WTC11 (cell line): ENCODE results near the gene WDR83.

Experiments
- AFF4 ChIP-seq: sonication (generic); formaldehyde crosslinking; IDR thresholded peaks from 2 replicates; pipeline ENCODE4 v1.8.1; 2023; ENCODE audit warnings: mild to moderate bottlenecking, missing genetic modification reagents, borderline replicate concordance
- ATF1 ChIP-seq: sonication (generic); formaldehyde crosslinking; IDR thresholded peaks from 2 replicates; pipeline ENCODE4 v1.8.1; 2023; ENCODE audit warnings: mild to moderate bottlenecking, moderate library complexity, missing genetic modification reagents
- CDX4 ChIP-seq: fragments of 250-450 bp; sonication (Bioruptor Pico); IDR thresholded peaks from 2 replicates; pipeline ENCODE4 v1.9.0; 2021; ENCODE audit warnings: moderate library complexity, mild to moderate bottlenecking, inconsistent platforms, borderline replicate concordance
- CTCF ChIP-seq: fragments of 200-600 bp; IDR thresholded peaks from 2 replicates; pipeline ENCODE4 v1.8.0; 2022; ENCODE audit warnings: antibody characterized with exemption
- FOXJ3 ChIP-seq: sonication (generic); formaldehyde crosslinking; IDR thresholded peaks from 2 replicates; pipeline ENCODE4 v1.9.0; 2021; ENCODE audit warnings: missing genetic modification reagents, mild to moderate bottlenecking, borderline replicate concordance
- FOXP4 ChIP-seq: sonication (generic); formaldehyde crosslinking; IDR thresholded peaks from 2 replicates; pipeline ENCODE4 v1.8.0; 2022; ENCODE audit warnings: mild to moderate bottlenecking, missing genetic modification reagents
- JUN ChIP-seq: sonication (generic); formaldehyde crosslinking; IDR thresholded peaks from 2 replicates; pipeline ENCODE4 v1.8.0; 2023; ENCODE audit warnings: mild to moderate bottlenecking, missing genetic modification reagents
- TCF7 ChIP-seq: sonication (generic); formaldehyde crosslinking; IDR thresholded peaks from 2 replicates; pipeline ENCODE4 v1.8.0; 2022; ENCODE audit warnings: mild to moderate bottlenecking, low read depth, missing genetic modification reagents, moderate library complexity

GRCh38 chr19:12657966-12658365 lies 8.6 kb upstream of the WDR83 start:
- no peak for TF ChIP-seq CTCF
- TF ChIP-seq CDX4 (CRISPR knock-in tag) = no peak
- TF ChIP-seq FOXJ3 (CRISPR knock-in tag) = no peak
- no peak for TF ChIP-seq AFF4 (CRISPR knock-in tag)
- no peak for TF ChIP-seq JUN (CRISPR knock-in tag)
- TF ChIP-seq TCF7 (CRISPR knock-in tag) = no peak
- no peak for TF ChIP-seq ATF1 (CRISPR knock-in tag)
- no peak for TF ChIP-seq FOXP4
